Measurements from ENCODE around the gene SLC5A2.
"Not testable (repeated sequence)": the region's sequence is repeated elsewhere in the genome, so short reads cannot be mapped to it uniquely, and the experiment has no call there.

The SLC5A2 gene

DNA sequence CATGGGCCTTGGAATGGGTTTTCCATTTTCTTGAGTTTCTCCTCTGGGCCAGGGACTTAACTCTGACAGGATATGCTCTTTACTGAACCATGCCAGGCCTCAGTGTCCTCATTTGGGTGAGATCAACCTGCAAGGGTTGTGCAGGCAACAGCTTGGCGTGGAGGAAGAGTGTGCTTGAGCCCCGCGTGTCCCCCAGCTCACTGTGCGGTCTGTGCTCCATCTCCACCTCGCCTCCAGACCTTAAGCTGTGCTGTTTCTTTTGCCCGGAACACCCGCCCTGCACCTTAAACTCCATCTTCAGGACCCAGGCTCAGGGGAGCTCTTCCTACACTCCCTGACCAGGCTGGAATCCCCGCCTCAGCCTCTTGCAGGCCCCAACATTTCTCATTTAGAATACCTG is 15.6 kb downstream of the SLC5A2 start:
- DNase-seq (ENCODE audit: low spot score), result no peak

- no peak for DNase-seq (ENCODE audit: low spot score)
Measured at GRCh38 chr16:31499928-31500327, 17.0 kb downstream of the SLC5A2 start.

- no peak for DNase-seq (ENCODE audit: low spot score)
Measured at GRCh38 chr16:31501226-31501965, 18.5 kb downstream of the SLC5A2 start.

GRCh38 chr16:31501966-31502348 is 19.0 kb downstream of the SLC5A2 start:
- DNase-seq (ENCODE audit: low spot score), result no peak

DNA sequence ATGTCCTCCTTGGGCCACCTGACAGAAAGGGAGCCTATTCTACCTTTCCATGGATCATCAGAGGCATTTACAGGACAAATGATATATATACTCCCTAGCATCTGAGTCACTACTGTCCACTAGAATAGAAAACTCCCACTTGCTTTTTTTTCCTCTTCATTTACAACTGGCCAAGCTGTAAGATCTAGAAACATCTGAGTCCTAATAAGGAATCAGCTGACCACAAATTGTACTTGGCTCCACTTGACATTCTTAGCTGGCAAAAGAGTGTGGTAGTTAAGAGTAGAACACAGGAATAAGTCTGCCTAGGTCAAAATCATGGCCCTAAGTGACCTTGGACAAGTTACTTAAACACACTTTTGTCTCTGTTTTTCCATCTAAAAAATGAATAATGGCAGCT is 20.1 kb downstream of the SLC5A2 start:
- no peak for DNase-seq (ENCODE audit: low spot score)

DNA sequence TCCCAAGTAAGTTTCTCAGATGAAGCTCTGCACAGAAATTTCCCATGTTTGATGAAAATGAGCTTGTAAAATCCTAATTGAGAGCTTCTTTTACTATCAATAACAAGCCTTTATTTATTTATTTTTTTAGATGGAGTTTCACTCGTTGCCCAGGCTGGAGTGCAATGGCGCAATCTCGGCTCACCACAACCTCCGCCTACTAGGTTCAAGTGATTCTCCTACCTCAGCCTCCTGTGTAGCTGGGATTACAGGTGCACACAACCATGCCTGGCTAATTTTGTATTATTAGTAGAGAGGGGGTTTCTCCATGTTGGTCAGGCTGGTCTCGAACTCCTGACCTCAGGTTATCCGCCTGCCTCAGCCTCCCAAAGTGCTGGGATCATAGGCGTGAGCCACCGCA is 20.6 kb downstream of the SLC5A2 start:
- DNase-seq (ENCODE audit: low spot score), result not testable (repeated sequence)

GRCh38 chr16:31504159-31504558 is 21.2 kb downstream of the SLC5A2 start:
- DNase-seq (ENCODE audit: low spot score), result no peak

- DNase-seq (ENCODE audit: low spot score), result no peak
Measured at GRCh38 chr16:31505483-31505882, 22.6 kb downstream of the SLC5A2 start.

GRCh38 chr16:31507617-31507928 is 24.6 kb downstream of the SLC5A2 start:
- no peak for DNase-seq (ENCODE audit: low spot score)

- peak; percentile 87 for DNase-seq (ENCODE audit: low spot score)
Measured at GRCh38 chr16:31507929-31508705, 25.2 kb downstream of the SLC5A2 start, which contains the start of gene RUSF1. Gene RUSF1, minus strand, starts transcription at chr16:31508391. Its CDS starts 18 bp downstream, at chr16:31508373.

DNA sequence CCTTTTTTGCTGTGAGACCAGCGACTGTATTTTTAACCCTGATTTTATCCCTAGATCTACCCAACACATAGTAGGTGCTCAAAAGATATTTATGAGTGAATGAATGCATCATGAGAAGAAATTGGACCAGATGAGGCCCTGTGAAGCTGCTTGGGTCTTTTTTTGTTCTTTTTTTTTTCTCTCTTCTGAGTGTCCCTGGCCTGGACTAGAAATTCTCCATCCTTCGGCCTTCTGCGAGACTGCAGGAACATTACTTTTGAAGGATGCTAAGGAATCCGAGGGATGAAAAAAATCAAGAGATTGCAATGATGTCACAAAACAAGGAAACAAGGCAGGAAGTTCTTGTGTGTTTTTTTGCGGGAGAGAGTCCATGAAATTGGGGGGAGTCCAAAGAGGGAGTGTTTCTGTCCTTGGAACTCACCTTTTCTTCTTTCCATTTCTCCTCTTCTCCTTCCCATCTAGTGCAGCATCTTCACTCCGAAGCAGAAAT is 25.8 kb downstream of the SLC5A2 start:
- peak; percentile 46 for DNase-seq (ENCODE audit: low spot score)

DNA sequence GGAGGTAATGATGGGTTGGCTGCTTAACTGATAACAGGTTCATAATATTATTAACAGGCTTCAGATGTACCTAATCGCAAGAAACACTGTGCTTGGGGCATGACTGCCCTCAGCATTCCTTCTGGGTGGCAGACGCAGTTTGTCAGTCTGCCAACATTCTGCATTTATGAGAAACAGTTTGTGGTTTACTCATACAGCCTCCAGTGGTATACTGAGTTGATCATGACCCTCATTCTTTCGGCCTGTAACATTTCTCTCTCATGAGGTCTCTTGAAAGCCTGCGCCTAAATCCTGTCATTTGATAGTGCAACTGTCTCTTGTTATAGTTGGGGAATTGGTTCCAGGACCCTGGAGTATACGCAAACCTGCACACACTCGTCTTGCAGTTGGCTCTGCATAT is 30.2 kb downstream of the SLC5A2 start:
- peak; percentile 85 for DNase-seq (ENCODE audit: low spot score)

- DNase-seq (ENCODE audit: low spot score), result no peak
Measured at GRCh38 chr16:31513884-31514283, 31.0 kb downstream of the SLC5A2 start.

- no peak for DNase-seq (ENCODE audit: low spot score)
Measured at GRCh38 chr16:31517800-31518402, 35.0 kb downstream of the SLC5A2 start.

GRCh38 chr16:31519759-31520431 is 37.0 kb downstream of the SLC5A2 start:
- DNase-seq (ENCODE audit: low spot score), result no peak

GRCh38 chr16:31521368-31521767 is 38.4 kb downstream of the SLC5A2 start:
- no peak for DNase-seq (ENCODE audit: low spot score)

DNA sequence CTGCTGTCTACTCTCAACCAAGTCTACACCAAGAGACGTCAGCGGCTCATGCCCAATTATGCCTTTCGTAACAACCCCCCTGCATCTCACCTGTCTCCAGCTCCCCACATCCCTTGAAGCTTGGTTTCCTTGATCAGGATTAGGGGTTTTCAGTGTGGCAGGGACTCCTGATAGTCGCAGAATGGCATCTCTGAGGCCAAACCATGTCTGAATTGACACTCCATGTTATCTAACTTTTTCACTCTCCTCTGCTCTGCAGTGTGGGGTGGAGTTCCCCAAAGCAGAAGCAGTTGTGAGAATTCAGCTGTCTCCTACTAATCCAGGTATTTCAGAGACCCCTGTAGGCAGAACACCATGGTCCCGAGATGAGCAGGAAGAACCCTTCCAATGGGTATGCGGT is 39.1 kb downstream of the SLC5A2 start:
- no peak for DNase-seq (ENCODE audit: low spot score)

DNA sequence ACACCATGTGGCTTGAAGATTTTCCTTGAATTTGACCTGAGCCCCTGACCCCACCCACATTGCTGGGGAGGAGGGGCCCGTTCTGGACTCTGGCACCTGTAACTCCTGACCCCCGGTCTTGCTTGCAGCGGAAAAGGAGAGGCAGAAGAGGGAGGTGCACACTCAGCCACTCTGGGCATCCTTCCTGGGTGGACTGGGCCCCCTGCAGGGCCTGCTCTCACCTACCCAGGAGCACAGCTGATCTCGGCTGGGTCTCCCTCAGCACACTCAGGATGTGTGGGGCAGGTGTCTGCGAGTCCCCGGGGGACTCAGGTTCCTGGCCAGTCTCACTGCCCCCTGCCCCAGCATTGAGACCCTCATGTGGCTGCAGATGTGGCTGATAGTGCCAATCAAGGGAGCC is 40.8 kb downstream of the SLC5A2 start:
- DNase-seq (ENCODE audit: low spot score), result not testable (repeated sequence)

DNA sequence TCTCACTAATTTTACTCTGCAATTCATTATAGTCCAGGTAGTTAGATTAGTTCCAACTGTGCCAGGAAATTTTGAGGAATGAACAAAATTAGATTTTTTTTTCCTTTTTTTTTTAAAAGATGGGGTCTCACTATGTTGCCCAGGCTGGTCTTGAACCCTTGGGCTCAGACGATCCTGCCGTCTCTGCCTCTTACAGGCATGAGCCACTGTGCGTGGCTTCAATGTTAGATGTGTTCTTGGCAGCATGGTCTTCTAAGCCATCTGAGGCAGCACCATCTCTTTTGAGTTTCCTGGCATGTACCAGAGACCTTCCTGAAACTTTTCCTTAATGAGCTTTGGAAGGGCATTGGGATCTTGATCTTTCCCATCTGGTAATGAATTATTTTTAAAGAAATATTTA is 42.2 kb downstream of the SLC5A2 start:
- DNase-seq (ENCODE audit: low spot score), result no peak

GRCh38 chr16:31527734-31528274 is 44.9 kb downstream of the SLC5A2 start, which contains the start of gene AHSP:
Gene AHSP, plus strand, starts transcription at chr16:31527900. Its CDS starts 240 bp downstream, at chr16:31528140.
- no peak for DNase-seq (ENCODE audit: low spot score)

DNA sequence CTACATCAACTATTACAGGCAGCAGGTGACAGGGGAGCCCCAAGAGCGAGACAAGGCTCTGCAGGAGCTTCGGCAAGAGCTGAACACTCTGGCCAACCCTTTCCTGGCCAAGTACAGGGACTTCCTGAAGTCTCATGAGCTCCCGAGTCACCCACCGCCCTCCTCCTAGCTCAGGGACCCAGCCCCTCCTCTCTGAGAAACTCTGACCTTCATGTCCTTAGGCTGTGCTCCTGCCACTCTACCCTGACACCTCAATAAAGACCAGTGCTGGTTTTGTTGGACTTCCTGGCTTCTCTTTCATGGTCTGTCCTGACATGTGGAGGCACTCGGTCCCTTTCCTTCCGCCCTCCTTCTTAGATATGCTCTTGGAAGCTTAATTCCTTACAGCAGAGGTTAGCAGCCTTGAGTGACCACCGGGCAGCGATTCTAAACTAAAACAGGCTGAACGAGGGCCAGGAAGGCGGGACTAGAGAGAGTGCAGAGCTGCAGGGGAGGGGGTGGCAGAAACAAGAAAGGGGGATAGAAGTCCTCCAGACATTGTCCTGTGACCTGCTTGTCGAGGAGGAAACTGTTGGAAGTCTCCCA is 45.7 kb downstream of the SLC5A2 start:
- DNase-seq (ENCODE audit: low spot score), result no peak
